ENCODE results near the gene MORF4L1.

Gene MORF4L1

GRCh38 chr15:78932258-78932808, 59.6 kb downstream of the MORF4L1 start:
- no peaks in the 10 kb centered on the region for H3K27me3 Mint-ChIP-seq (ENCODE audit: low read depth)
- H3K4me3 Mint-ChIP-seq: no peak overlapping the region
- no peaks in the 10 kb centered on the region for H3K9me3 Mint-ChIP-seq
- peaks cover 12% of the 10 kb centered on the region for H3K36me3 Mint-ChIP-seq (ENCODE audit: low read depth)
- peaks cover 6% of the 10 kb centered on the region for H3K4me1 Mint-ChIP-seq (ENCODE audit: low read depth)
- peak overlapping the region; percentile 65 for H3K27ac Mint-ChIP-seq

DNA sequence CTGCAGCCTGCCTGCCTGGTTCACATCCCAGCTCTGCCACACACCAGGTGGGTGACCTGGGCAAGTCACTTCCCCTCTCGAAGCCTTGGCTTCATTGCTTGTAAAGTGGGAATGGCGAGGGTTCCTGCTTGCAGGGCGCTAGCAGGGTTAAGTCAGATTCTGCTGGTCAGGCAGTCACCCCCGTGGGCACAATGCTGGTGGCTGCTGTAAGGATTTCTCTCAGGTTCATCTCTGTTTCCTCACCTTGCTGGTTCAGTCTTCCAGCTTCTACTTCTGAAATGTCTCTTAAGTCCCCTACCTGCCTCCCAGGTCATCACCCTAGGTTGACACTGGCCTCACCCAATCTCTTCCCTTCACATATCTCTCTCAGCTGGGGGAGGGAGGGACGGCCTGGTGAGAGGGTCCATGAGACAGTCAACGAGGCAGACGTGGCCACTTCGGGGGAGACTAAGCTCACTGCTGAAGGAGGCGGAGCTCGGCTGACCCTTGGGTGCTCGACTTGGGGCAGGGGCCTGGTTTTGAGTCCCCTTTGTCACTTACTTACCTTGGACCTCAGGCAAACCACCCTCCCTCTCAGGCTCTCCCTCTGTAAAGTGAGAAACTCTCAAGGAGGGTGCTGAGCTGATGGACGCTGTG, 60.6 kb downstream of the MORF4L1 start:
- H3K36me3 Mint-ChIP-seq (ENCODE audit: low read depth): peaks cover 11% of the 10 kb centered on the region
- H3K4me3 Mint-ChIP-seq: no peak overlapping the region
- peaks cover under 1% of the 10 kb centered on the region for H3K9me3 Mint-ChIP-seq
- no peak overlapping the region for H3K27ac Mint-ChIP-seq
- peaks cover 15% of the 10 kb centered on the region for H3K4me1 Mint-ChIP-seq (ENCODE audit: low read depth)
- no peaks in the 10 kb centered on the region for H3K27me3 Mint-ChIP-seq (ENCODE audit: low read depth)

GRCh38 chr15:78933823-78934654, 61.3 kb downstream of the MORF4L1 start:
- H3K27ac Mint-ChIP-seq: peak overlapping the region; percentile 0
- peaks cover 22% of the 10 kb centered on the region for H3K4me1 Mint-ChIP-seq (ENCODE audit: low read depth)
- H3K27me3 Mint-ChIP-seq (ENCODE audit: low read depth): no peaks in the 10 kb centered on the region
- no peak overlapping the region for H3K4me3 Mint-ChIP-seq
- peaks cover 17% of the 10 kb centered on the region for H3K36me3 Mint-ChIP-seq (ENCODE audit: low read depth)
- peaks cover 5% of the 10 kb centered on the region for H3K9me3 Mint-ChIP-seq

- Mint-ChIP-seq H3K27ac (peak overlapping the region; percentile 0), H3K4me1 (ENCODE audit: low read depth) (peaks cover 27% of the 10 kb centered on the region), H3K27me3 (ENCODE audit: low read depth) (no peaks in the 10 kb centered on the region), H3K4me3 (no peak overlapping the region), H3K36me3 (ENCODE audit: low read depth) (peaks cover 20% of the 10 kb centered on the region), H3K9me3 (peaks cover 5% of the 10 kb centered on the region)
These were observed 61.9 kb downstream of the MORF4L1 start for GRCh38 chr15:78934655-78935023.

GRCh38 chr15:78937132-78937739, 64.5 kb downstream of the MORF4L1 start:
- peaks cover 27% of the 10 kb centered on the region for H3K4me1 Mint-ChIP-seq (ENCODE audit: low read depth)
- H3K27ac Mint-ChIP-seq: peak overlapping the region; percentile 74

GRCh38 chr15:78938658-78939488, 66.2 kb downstream of the MORF4L1 start:
- H3K4me1 Mint-ChIP-seq (ENCODE audit: low read depth): peaks cover 28% of the 10 kb centered on the region
- peaks cover 23% of the 10 kb centered on the region for H3K36me3 Mint-ChIP-seq (ENCODE audit: low read depth)
- peak overlapping the region; percentile 66 for H3K4me3 Mint-ChIP-seq
- peak overlapping the region; percentile 86 for H3K27ac Mint-ChIP-seq
- peaks cover 5% of the 10 kb centered on the region for H3K9me3 Mint-ChIP-seq
- peaks cover 8% of the 10 kb centered on the region for H3K27me3 Mint-ChIP-seq (ENCODE audit: low read depth)

More at GRCh38 chr15:78937132-78937739, 64.5 kb downstream of the MORF4L1 start:
- H3K9me3 Mint-ChIP-seq: peaks cover 5% of the 10 kb centered on the region
- H3K27me3 Mint-ChIP-seq (ENCODE audit: low read depth): no peaks in the 10 kb centered on the region
- peak overlapping the region; percentile 56 for H3K4me3 Mint-ChIP-seq
- peaks cover 21% of the 10 kb centered on the region for H3K36me3 Mint-ChIP-seq (ENCODE audit: low read depth)

GRCh38 chr15:78942741-78943140, 70.1 kb downstream of the MORF4L1 start:
- Mint-ChIP-seq H3K4me3 (no peak overlapping the region), H3K9me3 (peaks cover 5% of the 10 kb centered on the region), H3K27me3 (ENCODE audit: low read depth) (peaks cover 26% of the 10 kb centered on the region), H3K4me1 (ENCODE audit: low read depth) (peaks cover 21% of the 10 kb centered on the region), H3K36me3 (ENCODE audit: low read depth) (peaks cover 15% of the 10 kb centered on the region), H3K27ac (no peak overlapping the region)

- no peak overlapping the region for H3K27ac Mint-ChIP-seq
These were observed 71.0 kb downstream of the MORF4L1 start for GRCh38 chr15:78943692-78944091.

DNA sequence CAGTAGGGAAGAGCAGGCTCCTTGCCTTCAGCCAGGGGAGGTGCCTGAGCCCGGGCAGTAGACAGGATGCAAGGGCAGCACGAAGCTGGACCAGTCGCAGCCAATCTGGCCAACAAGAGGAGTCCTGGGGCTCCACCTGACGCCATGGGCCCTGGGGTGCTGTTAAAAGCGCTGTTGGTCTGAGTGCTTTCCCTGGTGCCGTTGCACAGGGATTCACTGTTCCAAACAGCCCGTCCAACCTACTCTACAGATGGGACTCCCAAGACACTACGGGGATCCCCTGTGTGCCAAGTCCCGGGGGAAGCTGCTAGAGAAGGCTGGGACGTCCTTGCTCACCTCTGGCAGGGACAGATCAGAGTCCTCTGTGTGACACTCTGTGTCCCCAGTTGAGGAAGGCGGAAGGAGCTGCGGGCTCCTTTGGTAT, 71.5 kb downstream of the MORF4L1 start:
- peaks cover 7% of the 10 kb centered on the region for H3K36me3 Mint-ChIP-seq (ENCODE audit: low read depth)
- peaks cover 26% of the 10 kb centered on the region for H3K27me3 Mint-ChIP-seq (ENCODE audit: low read depth)
- peaks cover 7% of the 10 kb centered on the region for H3K4me1 Mint-ChIP-seq (ENCODE audit: low read depth)
- H3K9me3 Mint-ChIP-seq: no peaks in the 10 kb centered on the region
- peak overlapping the region; percentile 15 for H3K27ac Mint-ChIP-seq
- H3K4me3 Mint-ChIP-seq: peak overlapping the region; percentile 82

More at GRCh38 chr15:78943692-78944091, 71.0 kb downstream of the MORF4L1 start:
- Mint-ChIP-seq H3K4me3 (peak overlapping the region; percentile 82), H3K36me3 (ENCODE audit: low read depth) (peaks cover 11% of the 10 kb centered on the region), H3K27me3 (ENCODE audit: low read depth) (peaks cover 26% of the 10 kb centered on the region), H3K9me3 (peaks cover under 1% of the 10 kb centered on the region), H3K4me1 (ENCODE audit: low read depth) (peaks cover 13% of the 10 kb centered on the region)

GRCh38 chr15:78944669-78945407, 72.1 kb downstream of the MORF4L1 start, which contains the start of gene CTSH:
CTSH (minus strand) TSS chr15:78945046; CDS start chr15:78944981, 65 bp downstream.
- peak within 1 kb of the TSS; percentile 15 for H3K27ac Mint-ChIP-seq
- peaks cover 5% of the 10 kb centered on the region for H3K4me1 Mint-ChIP-seq (ENCODE audit: low read depth)
- H3K9me3 Mint-ChIP-seq: no peaks in the 10 kb centered on the region
- H3K4me3 Mint-ChIP-seq: peak within 1 kb of the TSS; percentile 82
- peaks cover 6% of the 10 kb centered on the region for H3K36me3 Mint-ChIP-seq (ENCODE audit: low read depth)
- peaks cover 26% of the 10 kb centered on the region for H3K27me3 Mint-ChIP-seq (ENCODE audit: low read depth)

GRCh38 chr15:78946493-78946892, 73.8 kb downstream of the MORF4L1 start:
- H3K4me3 Mint-ChIP-seq: peak overlapping the region; percentile 51
- peaks cover 26% of the 10 kb centered on the region for H3K27me3 Mint-ChIP-seq (ENCODE audit: low read depth)
- H3K36me3 Mint-ChIP-seq (ENCODE audit: low read depth): peaks cover 5% of the 10 kb centered on the region
- H3K9me3 Mint-ChIP-seq: no peaks in the 10 kb centered on the region
- no peak overlapping the region for H3K27ac Mint-ChIP-seq
- H3K4me1 Mint-ChIP-seq (ENCODE audit: low read depth): peaks cover 9% of the 10 kb centered on the region

- no peak overlapping the region for H3K27ac Mint-ChIP-seq
- H3K36me3 Mint-ChIP-seq (ENCODE audit: low read depth): peaks cover 2% of the 10 kb centered on the region
These were observed 74.8 kb downstream of the MORF4L1 start for GRCh38 chr15:78947506-78947905.

More at GRCh38 chr15:78947506-78947905, 74.8 kb downstream of the MORF4L1 start:
- Mint-ChIP-seq H3K9me3 (no peaks in the 10 kb centered on the region), H3K27me3 (ENCODE audit: low read depth) (peaks cover 26% of the 10 kb centered on the region), H3K4me3 (no peak overlapping the region), H3K4me1 (ENCODE audit: low read depth) (peaks cover 12% of the 10 kb centered on the region)

Data from T-helper 1 cell treated with Interleukin-12 subunit alpha and Interleukin-12 subunit beta and Interleukin-4 antibody, amounts not matched to agents 30 μg/mL and 1 μg/mL, for 36 hours (primary cell).